CD14-positive monocyte (primary cell): ENCODE data around the gene NSUN3. TPM values are rescaled to one million over a fixed set of nuclear protein-coding genes. Genes with fewer than 3 reads are reported as not detected.

Experiments used
- DNase-seq, 3 donors: peaks; one replicate each; pipeline ENCODE4 v3.0.0-alpha.2; 2011 to 2022
- H2AFZ ChIP-seq: 2 replicates; pipeline ENCODE4 v1.6.0; 2012; ENCODE audit warnings: mild to moderate bottlenecking, low read depth, low read length, inconsistent platforms; ENCODE audit not compliant: insufficient read depth, poor library complexity, severe bottlenecking
- H3K27ac ChIP-seq, 2 donors: 1 replicate in 1 of 2; 2 replicates in 1 of 2; pipeline ENCODE4 v1.5.1; 2012 to 2013; ENCODE audit warnings: low read length in 2 of 2, control low read depth in 1 of 2, inconsistent platforms in 1 of 2, low read depth in 1 of 2, mild to moderate bottlenecking in 1 of 2
- H3K27me3 ChIP-seq, 2 donors: one replicate each; pipeline versions ENCODE4 v1.6.0 to v1.6.1; 2011 to 2013; ENCODE audit warnings: low read length in 2 of 2; ENCODE audit not compliant: control insufficient read depth in 2 of 2, insufficient read depth in 2 of 2
- H3K36me3 ChIP-seq, 2 donors: replicated peaks in 1 of 2; 1 replicate in 1 of 2; 2 replicates in 1 of 2; pipeline versions ENCODE4 v1.5.1 to v1.6.1; 2012 to 2013; ENCODE audit warnings: low read length in 2 of 2, control low read depth in 1 of 2, inconsistent platforms in 1 of 2, mild to moderate bottlenecking in 1 of 2; ENCODE audit not compliant: insufficient read depth in 2 of 2, control insufficient read depth in 1 of 2
- H3K4me1 ChIP-seq, 2 donors: 1 replicate in 1 of 2; 2 replicates in 1 of 2; pipeline versions ENCODE4 v1.5.1 to v1.6.1; 2012 to 2013; ENCODE audit warnings: low read length in 2 of 2, control low read depth in 1 of 2, inconsistent platforms in 1 of 2, mild to moderate bottlenecking in 1 of 2, moderate library complexity in 1 of 2; ENCODE audit not compliant: insufficient read depth in 2 of 2, control insufficient read depth in 1 of 2
- H3K4me2 ChIP-seq: replicated peaks from 2 replicates; pipeline ENCODE3; 2012; ENCODE audit warnings: low read length, moderate library complexity, mild to moderate bottlenecking; ENCODE audit not compliant: poor library complexity, severe bottlenecking; ENCODE audit errors: extremely low read depth
- H3K4me3 ChIP-seq, 3 experiments: fragments of 200-600 bp in 1 of 3; sonication (generic) in 1 of 3; replicated peaks in 1 of 3; 1 replicate in 2 of 3; 2 replicates in 1 of 3; pipeline ENCODE4 v1.5.1; 2011 to 2013; ENCODE audit warnings: low read length in 3 of 3, mild to moderate bottlenecking in 3 of 3, control low read depth in 2 of 3, low read depth in 2 of 3, inconsistent platforms in 1 of 3, moderate library complexity in 1 of 3
- H3K79me2 ChIP-seq: 2 replicates; pipeline ENCODE4 v1.6.0; 2012; ENCODE audit warnings: mild to moderate bottlenecking, control low read depth, inconsistent platforms, low read length, moderate library complexity; ENCODE audit not compliant: insufficient read depth
- H3K9ac ChIP-seq: 2 replicates; pipeline ENCODE4 v1.6.0; 2017; ENCODE audit warnings: low read length, mild to moderate bottlenecking; ENCODE audit not compliant: insufficient read depth, poor library complexity, severe bottlenecking
- H3K9me3 ChIP-seq, 2 donors: replicated peaks in 1 of 2; 1 replicate in 1 of 2; 2 replicates in 1 of 2; pipeline versions ENCODE4 v1.5.1 to v1.6.1; 2012 to 2013; ENCODE audit warnings: low read length in 2 of 2, control low read depth in 1 of 2; ENCODE audit not compliant: control insufficient read depth in 1 of 2, insufficient read depth in 1 of 2
- H4K20me1 ChIP-seq: 2 replicates; pipeline ENCODE4 v1.6.0; 2012; ENCODE audit warnings: mild to moderate bottlenecking, low read length, control low read depth, moderate library complexity; ENCODE audit not compliant: insufficient read depth
- H3K27ac Mint-ChIP-seq, 7 donors: one replicate each; pipeline ENCODE4 v1.8.0; 2020; ENCODE audit warnings: mild to moderate bottlenecking in 7 of 7, mixed read lengths in 7 of 7, moderate library complexity in 6 of 7, inconsistent platforms in 2 of 7
- H3K27me3 Mint-ChIP-seq, 3 donors: one replicate each; pipeline ENCODE4 v1.8.0; 2021 to 2022; ENCODE audit warnings: low read depth in 3 of 3, mild to moderate bottlenecking in 3 of 3, mixed read lengths in 3 of 3, moderate library complexity in 3 of 3, inconsistent platforms in 1 of 3
- H3K36me3 Mint-ChIP-seq, 2 donors: one replicate each; pipeline ENCODE4 v1.8.0; 2020; ENCODE audit warnings: mixed read lengths in 2 of 2, inconsistent platforms in 1 of 2, mild to moderate bottlenecking in 1 of 2
- H3K4me1 Mint-ChIP-seq: one replicate; pipeline ENCODE4 v1.8.0; 2020; ENCODE audit warnings: mild to moderate bottlenecking, mixed read lengths
- H3K4me3 Mint-ChIP-seq, 2 donors: one replicate each; pipeline ENCODE4 v1.8.0; 2020; ENCODE audit warnings: mild to moderate bottlenecking in 2 of 2, mixed read lengths in 2 of 2, moderate library complexity in 1 of 2
- H3K9me3 Mint-ChIP-seq, 7 donors: one replicate each; pipeline ENCODE4 v1.8.0; 2020 to 2022; ENCODE audit warnings: mixed read lengths in 7 of 7, mild to moderate bottlenecking in 6 of 7, moderate library complexity in 6 of 7, inconsistent platforms in 2 of 7
- CTCF ChIP-seq: fragments of 200-600 bp; IDR thresholded peaks from one replicate; pipeline ENCODE4 v1.8.0; 2022; ENCODE audit warnings: antibody characterized with exemption, mild to moderate bottlenecking
- WGBS: methylation state at CpG from one replicate; pipeline ENCODE4 v1.1.5; 2013; ENCODE audit warnings: missing lambda C conversion rate; ENCODE audit not compliant: insufficient coverage; 5-methylcytosine and 5-hydroxymethylcytosine counted together
- intact Hi-C, 2 donors: fragments of 100-400 bp; cut with micrococcal nuclease; formaldehyde crosslinking; loops; one replicate each; pipeline versions ENCODE4 v1.15.0 to v1.15.1; 2023
- polyA plus RNA-seq, 3 donors: library from polyadenylated mRNA; depleted of rRNA in 1 of 3; unstranded in 2 of 3; stranded (reverse) in 1 of 3; fragments of 300-500 nt in 2 of 3; fragments of >200 nt in 1 of 3; fragmentation: Illumina TruSeq in 2 of 3; gene quantifications; 1 replicate in 2 of 3; 2 replicates in 1 of 3; pipeline ENCODE4 v1.2.3, GENCODE V29; 2012 to 2021

The NSUN3 gene
- polyA plus RNA-seq, 3 donors = 6.6 to 8.8 (median 7.2) TPM

GRCh38 chr3:94110854-94111253, 48.0 kb downstream of the NSUN3 start:
- Mint-ChIP-seq H3K27me3 (no peaks in the 10 kb centered on the region), H3K36me3 (peaks cover 52 to 54% of the 10 kb centered on the region in 2 donors), H3K4me1 (no peaks in the 10 kb centered on the region), H3K4me3 (no peak overlapping the region), H3K9me3 (no peaks in the 10 kb centered on the region), H3K27ac (peak overlapping the region in 1 of 7 donors; percentile 41)
- no peak for DNase-seq
- H3K79me2 ChIP-seq = no peaks in the 10 kb centered on the region
- intact Hi-C loops = no loop called here
- H4K20me1 ChIP-seq = no peaks in the 10 kb centered on the region
- H3K9me3 ChIP-seq = no peaks in the 10 kb centered on the region
- no peak overlapping the region for H2AFZ ChIP-seq
- H3K4me2 ChIP-seq = no peak overlapping the region
- no peak overlapping the region for H3K27ac ChIP-seq
- no peaks in the 10 kb centered on the region for H3K4me1 ChIP-seq
- H3K4me3 ChIP-seq = no peak overlapping the region
- peaks cover 39 to 65% of the 10 kb centered on the region in 2 donors for H3K36me3 ChIP-seq
- H3K9ac ChIP-seq = no peak overlapping the region
- no peak for TF ChIP-seq CTCF
- no peaks in the 10 kb centered on the region for H3K27me3 ChIP-seq

GRCh38 chr3:94114666-94115065, 51.8 kb downstream of the NSUN3 start:
- Mint-ChIP-seq H3K27me3 (no peaks in the 10 kb centered on the region), H3K4me1 (peaks cover 12% of the 10 kb centered on the region), H3K9me3 (no peaks in the 10 kb centered on the region), H3K36me3 (peaks cover 30 to 33% of the 10 kb centered on the region in 2 donors), H3K27ac (no peak overlapping the region), H3K4me3 (no peak overlapping the region)
- DNase-seq = no peak
- Histone ChIP-seq H3K4me2 (no peak overlapping the region), H3K9ac (no peak overlapping the region), H3K4me3 (no peak overlapping the region), H2AFZ (no peak overlapping the region), H3K4me1 (peaks cover 3 to 13% of the 10 kb centered on the region in 2 donors), H3K27me3 (no peaks in the 10 kb centered on the region), H3K9me3 (no peaks in the 10 kb centered on the region), H4K20me1 (no peaks in the 10 kb centered on the region), H3K27ac (no peak overlapping the region), H3K79me2 (no peaks in the 10 kb centered on the region), H3K36me3 (peaks cover 26 to 44% of the 10 kb centered on the region in 2 donors)
- no peak for TF ChIP-seq CTCF
- WGBS = 100% methylated on average over 1 of the region's 5 CpGs
- intact Hi-C loops = no loop called here
